ENCODE measurements around the gene UGT2B11. TPM values are rescaled to one million over a fixed set of nuclear protein-coding genes. Genes with fewer than 3 reads are reported as not detected.
"Not testable (repeated sequence)": the region's sequence is repeated elsewhere in the genome, so short reads cannot be mapped to it uniquely, and the experiment has no call there.

UGT2B11 gene
- total and polyA plus RNA-seq, 9 donors = not detected

GRCh38 chr4:69196209-69196965 is 18.2 kb downstream of the UGT2B11 start:
- no peak overlapping the region for H3K4me3 ChIP-seq
- WGBS, 3 donors = 73 to 87% (median 82%) methylated on average over 3 of the region's 3 CpGs
- H3K36me3 ChIP-seq = no peaks in the 10 kb centered on the region
- H3K27ac ChIP-seq = no peak overlapping the region
- intact Hi-C loops (cut with DNase I) = no loop called here
- no peaks in the 10 kb centered on the region for H3K4me1 ChIP-seq (ENCODE audit: insufficient read depth)
- TF ChIP-seq POLR2A (IDR thresholded peaks at IDR 0.05) (no peak), EP300 (IDR thresholded peaks at IDR 0.05) (no peak), CTCF (IDR thresholded peaks at IDR 0.05) (no peak)
- no peaks in the 10 kb centered on the region for H3K27me3 ChIP-seq
- no peaks in the 10 kb centered on the region for H3K9me3 ChIP-seq
- no peak for DNase-seq

- intact Hi-C loops (cut with DNase I) = no loop called here
- 86 to 91% (median 90%) methylated on average over 3 of the region's 3 CpGs for WGBS, 3 donors
- no peaks in the 10 kb centered on the region for H3K4me1 ChIP-seq (ENCODE audit: insufficient read depth)
These were observed 20.4 kb downstream of the UGT2B11 start for GRCh38 chr4:69194166-69194565.

GRCh38 chr4:69191905-69192304 is 22.6 kb downstream of the UGT2B11 start:
- not testable (repeated sequence) for H3K4me1 ChIP-seq (ENCODE audit: insufficient read depth)

More at GRCh38 chr4:69194166-69194565, 20.4 kb downstream of the UGT2B11 start:
- no peaks in the 10 kb centered on the region for H3K27me3 ChIP-seq
- H3K4me3 ChIP-seq = no peak overlapping the region
- no peaks in the 10 kb centered on the region for H3K9me3 ChIP-seq
- no peak for TF ChIP-seq EP300 (IDR thresholded peaks at IDR 0.05)
- no peak for TF ChIP-seq POLR2A (IDR thresholded peaks at IDR 0.05)
- no peak for TF ChIP-seq CTCF (IDR thresholded peaks at IDR 0.05)
- no peak for DNase-seq
- H3K27ac ChIP-seq = no peak overlapping the region
- H3K36me3 ChIP-seq = no peaks in the 10 kb centered on the region

GRCh38 chr4:69190621-69191020 is 23.9 kb downstream of the UGT2B11 start:
- H3K4me1 ChIP-seq (ENCODE audit: insufficient read depth); intact Hi-C loops (cut with DNase I): not testable (repeated sequence)
- 28 to 78% (median 51%) methylated on average over 1 of the region's 1 CpG for whole genome bisulfite sequencing, 3 donors

More at GRCh38 chr4:69191905-69192304, 22.6 kb downstream of the UGT2B11 start:
- H3K27me3 ChIP-seq; H3K4me3 ChIP-seq; H3K36me3 ChIP-seq; intact Hi-C loops (cut with DNase I); H3K27ac ChIP-seq; DNase-seq; H3K9me3 ChIP-seq: not testable (repeated sequence)
- 60 to 84% (median 66%) methylated on average over 3 of the region's 3 CpGs for WGBS, 3 donors

GRCh38 chr4:69181519-69182169 is 32.9 kb downstream of the UGT2B11 start:
- DNase-seq; H3K27ac ChIP-seq; intact Hi-C loops (cut with DNase I); H3K9me3 ChIP-seq; H3K4me1 ChIP-seq (ENCODE audit: insufficient read depth); H3K27me3 ChIP-seq; H3K36me3 ChIP-seq; H3K4me3 ChIP-seq: not testable (repeated sequence)
- WGBS, 3 donors = 84 to 89% (median 87%) methylated on average over 6 of the region's 6 CpGs

More at GRCh38 chr4:69190621-69191020, 23.9 kb downstream of the UGT2B11 start:
- not testable (repeated sequence) for H3K4me3 ChIP-seq, H3K36me3 ChIP-seq, DNase-seq, H3K27me3 ChIP-seq, H3K9me3 ChIP-seq, H3K27ac ChIP-seq

- 83 to 100% (median 87%) methylated on average over 1 of the region's 1 CpG for WGBS, 3 donors
- DNase-seq; H3K27me3 ChIP-seq; H3K27ac ChIP-seq; H3K4me3 ChIP-seq; intact Hi-C loops (cut with DNase I); H3K4me1 ChIP-seq (ENCODE audit: insufficient read depth); H3K9me3 ChIP-seq; H3K36me3 ChIP-seq: not testable (repeated sequence)
These were observed 34.7 kb downstream of the UGT2B11 start for GRCh38 chr4:69179817-69180216.

- intact Hi-C loops (cut with DNase I); H3K36me3 ChIP-seq: not testable (repeated sequence)
- WGBS, 3 donors = 45 to 62% (median 48%) methylated on average over 6 of the region's 6 CpGs
These were observed 35.8 kb downstream of the UGT2B11 start for GRCh38 chr4:69178751-69179205.

GRCh38 chr4:69170233-69171134 is 44.1 kb downstream of the UGT2B11 start:
- H3K4me3 ChIP-seq; H3K9me3 ChIP-seq; intact Hi-C loops (cut with DNase I); H3K36me3 ChIP-seq; H3K4me1 ChIP-seq (ENCODE audit: insufficient read depth); H3K27me3 ChIP-seq; DNase-seq; H3K27ac ChIP-seq: not testable (repeated sequence)
- WGBS, 3 donors = 23 to 44% (median 42%) methylated on average over 2 of the region's 2 CpGs

More at GRCh38 chr4:69178751-69179205, 35.8 kb downstream of the UGT2B11 start:
- not testable (repeated sequence) for DNase-seq; H3K27me3 ChIP-seq; H3K4me1 ChIP-seq (ENCODE audit: insufficient read depth); H3K4me3 ChIP-seq; H3K27ac ChIP-seq; H3K9me3 ChIP-seq

GRCh38 chr4:69169171-69169570 is 45.4 kb downstream of the UGT2B11 start:
- DNase-seq; H3K27me3 ChIP-seq; H3K27ac ChIP-seq; H3K36me3 ChIP-seq; H3K4me1 ChIP-seq (ENCODE audit: insufficient read depth); H3K4me3 ChIP-seq; H3K9me3 ChIP-seq; intact Hi-C loops (cut with DNase I): not testable (repeated sequence)
- 66 to 74% (median 70%) methylated on average over 4 of the region's 4 CpGs for WGBS, 3 donors

Data from ovary (tissue), 9 donors.